Suprapubic skin (tissue), 4 donors: ENCODE measurements around the gene ZBTB44. TPM values are rescaled to one million over a fixed set of nuclear protein-coding genes. Genes with fewer than 3 reads are reported as not detected.

Source experiments
- DNase-seq, 2 donors: peaks; one replicate each; pipeline ENCODE4 v3.0.0-alpha.2; 2019; ENCODE audit warnings: low spot score in 2 of 2
- H3K27ac ChIP-seq: fragments of 200-600 bp; sonication (generic); one replicate; pipeline ENCODE4 v1.5.1; 2019
- H3K27me3 ChIP-seq: fragments of 200-600 bp; sonication (generic); one replicate; pipeline ENCODE4 v1.5.1; 2019
- H3K36me3 ChIP-seq: fragments of 200-600 bp; sonication (generic); one replicate; pipeline ENCODE4 v1.5.1; 2019
- H3K4me1 ChIP-seq: fragments of 200-600 bp; sonication (generic); one replicate; pipeline ENCODE4 v1.5.1; 2019
- H3K4me3 ChIP-seq: fragments of 200-600 bp; sonication (generic); one replicate; pipeline ENCODE4 v1.5.1; 2019; ENCODE audit warnings: mild to moderate bottlenecking
- H3K9me3 ChIP-seq: fragments of 200-600 bp; sonication (generic); one replicate; pipeline ENCODE4 v1.5.1; 2019
- CTCF ChIP-seq, 2 donors: fragments of 200-600 bp in 1 of 2; fragments of 450-650 bp in 1 of 2; sonication (generic) in 1 of 2; IDR thresholded peaks; one replicate each; pipeline ENCODE4 v1.5.1; 2016 to 2019; ENCODE audit warnings: antibody characterized with exemption in 2 of 2, mild to moderate bottlenecking in 1 of 2, moderate library complexity in 1 of 2
- EP300 ChIP-seq: sonication (generic); formaldehyde crosslinking; IDR thresholded peaks from one replicate; pipeline ENCODE4 v1.6.1; 2017; ENCODE audit warnings: antibody characterized with exemption
- POLR2A ChIP-seq, 2 donors: fragments of 450-650 bp; IDR thresholded peaks; one replicate each; pipeline ENCODE4 v1.6.1; 2017; ENCODE audit warnings: antibody characterized with exemption in 2 of 2, mild to moderate bottlenecking in 2 of 2, moderate library complexity in 2 of 2
- POLR2AphosphoS5 ChIP-seq, 3 donors: sonication (generic); formaldehyde crosslinking; IDR thresholded peaks; one replicate each; pipeline ENCODE4 v1.6.1; 2017; ENCODE audit warnings: antibody characterized with exemption in 3 of 3
- WGBS: methylation state at CpG from one replicate; pipeline ENCODE4 v1.1.5; 2018; 5-methylcytosine and 5-hydroxymethylcytosine counted together
- total RNA-seq, 4 donors: library from RNA; depleted of rRNA; stranded (reverse); fragments of >200 nt; gene quantifications; one replicate each; pipeline ENCODE4 v1.1.0, GENCODE V29; 2016

ZBTB44 gene
- total RNA-seq, 4 donors from 2014 or later, result 28.7 to 89.5 (median 69.1) TPM

- Histone ChIP-seq H3K36me3 (peaks cover 25% of the 10 kb centered on the region), H3K27ac (no peak overlapping the region), H3K27me3 (no peaks in the 10 kb centered on the region), H3K4me3 (no peak overlapping the region), H3K9me3 (no peaks in the 10 kb centered on the region), H3K4me1 (peaks cover 8% of the 10 kb centered on the region)
- no peak for TF ChIP-seq POLR2AphosphoS5 (IDR thresholded peaks at IDR 0.05)
- 73% methylated on average over 8 of the region's 19 CpGs for WGBS
- no peak for DNase-seq
These were observed 126.0 kb downstream of the ZBTB44 start for GRCh38 chr11:130188585-130189347.

GRCh38 chr11:130188047-130188446 lies 126.7 kb downstream of the ZBTB44 start:
- TF ChIP-seq POLR2A (IDR thresholded peaks at IDR 0.05) (no peak), CTCF (IDR thresholded peaks at IDR 0.05) (no peak), POLR2AphosphoS5 (IDR thresholded peaks at IDR 0.05) (no peak), EP300 (no peak)
- H3K36me3 ChIP-seq, result peaks cover 24% of the 10 kb centered on the region
- no peak overlapping the region for H3K4me3 ChIP-seq
- H3K9me3 ChIP-seq, result no peaks in the 10 kb centered on the region
- 37% methylated on average over 9 of the region's 14 CpGs for WGBS
- no peak overlapping the region for H3K27ac ChIP-seq
- DNase-seq, result no peak
- peaks cover 8% of the 10 kb centered on the region for H3K4me1 ChIP-seq
- no peaks in the 10 kb centered on the region for H3K27me3 ChIP-seq

- H3K4me3 ChIP-seq, result no peak overlapping the region
- no peaks in the 10 kb centered on the region for H3K27me3 ChIP-seq
- 90% methylated on average over 7 of the region's 13 CpGs for WGBS
These were observed 127.6 kb downstream of the ZBTB44 start for GRCh38 chr11:130187096-130187495.

GRCh38 chr11:130183878-130184610 lies 130.7 kb downstream of the ZBTB44 start:
- 75% methylated on average over 11 of the region's 11 CpGs for WGBS
- no peak for TF ChIP-seq EP300
- no peak for TF ChIP-seq POLR2A (IDR thresholded peaks at IDR 0.05)
- Histone ChIP-seq H3K27ac (no peak overlapping the region), H3K9me3 (no peaks in the 10 kb centered on the region), H3K4me1 (peaks cover 46% of the 10 kb centered on the region), H3K27me3 (no peaks in the 10 kb centered on the region), H3K36me3 (peaks cover 4% of the 10 kb centered on the region), H3K4me3 (no peak overlapping the region)
- DNase-seq, result no peak

More at GRCh38 chr11:130187096-130187495, 127.6 kb downstream of the ZBTB44 start:
- Histone ChIP-seq H3K36me3 (peaks cover 24% of the 10 kb centered on the region), H3K4me1 (peaks cover 15% of the 10 kb centered on the region), H3K27ac (no peak overlapping the region), H3K9me3 (no peaks in the 10 kb centered on the region)
- no peak for DNase-seq
- no peak for TF ChIP-seq POLR2A (IDR thresholded peaks at IDR 0.05)
- TF ChIP-seq POLR2AphosphoS5 (IDR thresholded peaks at IDR 0.05), result no peak
- TF ChIP-seq EP300, result no peak
- TF ChIP-seq CTCF (IDR thresholded peaks at IDR 0.05), result no peak

GRCh38 chr11:130181295-130182272 lies 133.1 kb downstream of the ZBTB44 start:
- TF ChIP-seq POLR2AphosphoS5 (IDR thresholded peaks at IDR 0.05) (no peak), EP300 (no peak)
- Histone ChIP-seq H3K9me3 (no peaks in the 10 kb centered on the region), H3K4me1 (peaks cover 52% of the 10 kb centered on the region), H3K4me3 (peak overlapping the region; percentile 3), H3K27me3 (no peaks in the 10 kb centered on the region), H3K27ac (peak overlapping the region; percentile 79), H3K36me3 (no peaks in the 10 kb centered on the region)
- DNase-seq, result no peak
- 40% methylated on average over 11 of the region's 11 CpGs for WGBS

- TF ChIP-seq CTCF (IDR thresholded peaks at IDR 0.05), result no peak
- TF ChIP-seq POLR2A (IDR thresholded peaks at IDR 0.05), result no peak
- no peak for TF ChIP-seq POLR2AphosphoS5 (IDR thresholded peaks at IDR 0.05)
- no peak for TF ChIP-seq EP300
- H3K4me3 ChIP-seq, result no peak overlapping the region
- H3K36me3 ChIP-seq, result no peaks in the 10 kb centered on the region
- peak overlapping the region; percentile 79 for H3K27ac ChIP-seq
- H3K4me1 ChIP-seq, result peaks cover 52% of the 10 kb centered on the region
- H3K9me3 ChIP-seq, result no peaks in the 10 kb centered on the region
- H3K27me3 ChIP-seq, result no peaks in the 10 kb centered on the region
- peak in 1 of 2 donors; percentile 50 for DNase-seq
- WGBS, result 77% methylated on average over 7 of the region's 8 CpGs
These were observed 133.8 kb downstream of the ZBTB44 start for GRCh38 chr11:130180896-130181294.
